ENCODE measurements around the gene GAS7. TPM values are rescaled to one million over a fixed set of nuclear protein-coding genes. Genes with fewer than 3 reads are reported as not detected.

Gene GAS7
- total RNA-seq, 5 donors from 2014 or later (not counting 1 experiment from before 2014, with no cell fraction given) = 0.93 to 10.5 (median 3.8) TPM

DNA sequence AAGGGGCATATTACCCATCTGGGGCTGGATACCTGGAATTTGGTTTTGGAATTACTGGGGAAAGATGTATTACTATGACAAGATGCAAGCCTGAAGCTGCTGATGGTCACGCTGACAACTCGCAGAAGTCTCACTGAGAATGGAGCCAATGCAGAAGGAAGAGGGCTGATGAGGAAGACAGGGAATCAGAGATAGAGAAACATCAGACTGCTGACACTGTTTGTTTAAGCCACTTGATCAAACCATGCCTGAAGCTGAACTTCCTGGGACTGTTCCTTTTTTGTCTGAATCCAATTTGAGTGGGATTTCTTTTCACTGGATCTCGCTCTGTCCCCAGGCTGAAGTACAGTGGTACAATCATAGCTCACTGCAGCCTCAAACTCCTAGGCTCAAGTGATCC lies 133.9 kb downstream of the GAS7 start:
- Histone ChIP-seq H3K9me3 (no peaks in the 10 kb centered on the region), H3K27me3 (replicated peaks in 1 of 2; ENCODE audit: control insufficient read depth in 2 of 2, extremely low read depth in 1 of 2, insufficient read depth in 2 of 2, low read length in 1 of 2) (no peaks in the 10 kb centered on the region), H3K4me3 (ENCODE audit: control insufficient read depth in 1 of 2, extremely low read depth in 1 of 2, low read length in 1 of 2) (no peak overlapping the region), H3K27ac (ENCODE audit: low read length) (no peak overlapping the region), H3K36me3 (ENCODE audit: control insufficient read depth in 2 of 2, extremely low read depth in 1 of 2, insufficient read depth in 1 of 2, low read length in 1 of 2) (no peaks in the 10 kb centered on the region), H3K4me1 (ENCODE audit: control insufficient read depth in 1 of 2, extremely low read depth in 1 of 2, insufficient read depth in 2 of 2, low read length in 2 of 2) (peaks cover 8 to 22% of the 10 kb centered on the region in 2 experiments)
- DNase-seq (no peak), ATAC-seq (replicated peaks in 1 of 4) (no peak)
- CTCF ChIA-PET = no interaction called here
- Mint-ChIP-seq H3K27me3 (no peaks in the 10 kb centered on the region), H3K4me1 (peaks cover 5 to 22% (median 9%) of the 10 kb centered on the region in 3 donors), H3K9me3 (peaks cover 5 to 11% (median 6%) of the 10 kb centered on the region in 3 donors), H3K27ac (no peak overlapping the region), H3K4me3 (no peak overlapping the region), H3K36me3 (no peaks in the 10 kb centered on the region)
- 97% methylated on average over 2 of the region's 3 CpGs for WGBS (ENCODE audit: insufficient coverage)
- POLR2A ChIA-PET = no interaction called here

DNA sequence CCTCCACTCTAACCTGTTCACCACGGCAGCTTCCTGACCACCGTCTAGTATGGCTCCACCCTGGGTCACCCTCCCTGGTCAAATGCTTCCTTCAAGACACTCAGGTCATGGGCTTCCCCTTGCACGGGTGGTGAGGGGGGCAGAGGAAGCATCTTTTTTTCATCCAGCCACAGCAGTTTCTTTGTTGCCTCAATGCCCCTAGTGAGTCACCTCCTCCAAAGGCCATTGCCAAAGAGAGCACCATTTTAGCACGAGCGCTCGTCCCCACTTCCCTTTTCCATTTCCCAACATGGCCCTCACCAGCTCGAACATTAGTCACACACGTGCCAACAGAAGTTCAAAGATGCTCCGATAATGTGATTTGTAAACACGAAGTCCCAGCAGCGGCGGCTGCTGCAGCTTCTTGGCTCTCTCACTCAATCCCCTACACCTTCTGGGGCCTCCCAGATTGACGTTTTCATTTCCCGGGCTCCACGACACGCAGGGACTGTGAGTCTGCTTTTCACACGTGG lies 134.6 kb downstream of the GAS7 start:
- Histone ChIP-seq H3K9me3 (no peaks in the 10 kb centered on the region), H3K27me3 (replicated peaks in 1 of 2; ENCODE audit: control insufficient read depth in 2 of 2, extremely low read depth in 1 of 2, insufficient read depth in 2 of 2, low read length in 1 of 2) (no peaks in the 10 kb centered on the region), H3K36me3 (ENCODE audit: control insufficient read depth in 2 of 2, extremely low read depth in 1 of 2, insufficient read depth in 1 of 2, low read length in 1 of 2) (no peaks in the 10 kb centered on the region), H3K4me1 (ENCODE audit: control insufficient read depth in 1 of 2, extremely low read depth in 1 of 2, insufficient read depth in 2 of 2, low read length in 2 of 2) (peaks cover 8 to 23% of the 10 kb centered on the region in 2 experiments), H3K4me3 (ENCODE audit: control insufficient read depth in 1 of 2, extremely low read depth in 1 of 2, low read length in 1 of 2) (no peak overlapping the region), H3K27ac (ENCODE audit: low read length) (no peak overlapping the region)
- peaks cover 5 to 11% (median 6%) of the 10 kb centered on the region in 3 donors for H3K9me3 Mint-ChIP-seq
- DNase-seq = peak in 3 of 35 experiments; percentile 16 to 36 (median 35)
- no peak overlapping the region for H3K27ac Mint-ChIP-seq
- H3K27me3 Mint-ChIP-seq = no peaks in the 10 kb centered on the region
- H3K4me3 Mint-ChIP-seq = no peak overlapping the region
- ChIA-PET POLR2A (no interaction called here), CTCF (no interaction called here)
- H3K36me3 Mint-ChIP-seq = no peaks in the 10 kb centered on the region
- H3K4me1 Mint-ChIP-seq = peaks cover 5 to 27% (median 9%) of the 10 kb centered on the region in 3 donors
- peak in 1 of 4 experiments; percentile 26 for ATAC-seq (replicated peaks in 1 of 4)
- WGBS (ENCODE audit: insufficient coverage) = 66% methylated on average over 12 of the region's 17 CpGs

DNA sequence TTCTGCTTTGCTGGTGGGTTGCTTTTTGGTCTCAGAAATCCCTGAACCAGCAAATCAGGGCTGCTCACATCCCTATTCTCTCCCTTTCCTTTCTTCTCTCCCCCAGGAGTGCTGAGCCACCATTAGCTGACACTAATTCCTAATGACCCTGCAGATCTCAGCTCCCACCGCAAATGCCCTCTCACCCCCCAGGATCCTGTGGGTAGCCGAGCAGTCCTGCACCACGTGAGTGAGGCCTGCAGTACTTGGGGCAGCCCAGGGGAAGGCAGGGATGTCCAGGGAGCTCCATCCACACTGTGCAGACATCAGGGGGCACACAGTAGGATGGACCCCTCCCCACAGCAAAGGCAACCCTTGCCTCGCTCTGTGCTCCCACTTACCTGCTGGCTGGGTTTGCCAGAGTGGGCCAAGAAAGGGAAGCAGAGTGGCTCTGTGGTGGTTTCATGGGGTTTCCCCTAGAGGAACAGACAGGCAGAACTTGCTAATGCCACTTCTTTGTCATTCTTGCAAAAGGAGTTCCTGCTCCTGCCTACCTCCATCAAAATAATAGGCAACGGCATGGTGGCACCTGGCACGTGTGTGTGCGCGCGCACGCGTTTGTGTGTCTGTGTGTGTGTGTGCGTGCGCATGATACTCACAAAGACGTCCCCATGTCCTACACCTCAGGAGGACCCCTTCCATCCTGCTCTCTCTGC lies 135.6 kb downstream of the GAS7 start:
- Mint-ChIP-seq H3K27ac (no peak overlapping the region), H3K4me1 (peaks cover 5 to 27% (median 9%) of the 10 kb centered on the region in 3 donors), H3K27me3 (no peaks in the 10 kb centered on the region), H3K9me3 (peaks cover 5 to 11% (median 6%) of the 10 kb centered on the region in 3 donors), H3K36me3 (no peaks in the 10 kb centered on the region), H3K4me3 (no peak overlapping the region)
- POLR2A ChIA-PET = no interaction called here
- ATAC-seq (replicated peaks in 1 of 4) (peak in 2 of 4 experiments; percentile 17 to 23), DNase-seq (peak in 2 of 35 experiments; percentile 17 to 23)
- Histone ChIP-seq H3K27ac (ENCODE audit: low read length) (no peak overlapping the region), H3K4me3 (ENCODE audit: control insufficient read depth in 1 of 2, extremely low read depth in 1 of 2, low read length in 1 of 2) (no peak overlapping the region), H3K4me1 (ENCODE audit: control insufficient read depth in 1 of 2, extremely low read depth in 1 of 2, insufficient read depth in 2 of 2, low read length in 2 of 2) (peaks cover 8 to 23% of the 10 kb centered on the region in 2 experiments), H3K9me3 (no peaks in the 10 kb centered on the region), H3K27me3 (replicated peaks in 1 of 2; ENCODE audit: control insufficient read depth in 2 of 2, extremely low read depth in 1 of 2, insufficient read depth in 2 of 2, low read length in 1 of 2) (no peaks in the 10 kb centered on the region), H3K36me3 (ENCODE audit: control insufficient read depth in 2 of 2, extremely low read depth in 1 of 2, insufficient read depth in 1 of 2, low read length in 1 of 2) (no peaks in the 10 kb centered on the region)
- CTCF ChIA-PET = no interaction called here
- whole genome bisulfite sequencing (ENCODE audit: insufficient coverage) = 41% methylated on average over 4 of the region's 14 CpGs

GRCh38 chr17:10061111-10061845 lies 137.1 kb downstream of the GAS7 start:
- no peak overlapping the region for H3K4me3 Mint-ChIP-seq
- Histone ChIP-seq H3K36me3 (ENCODE audit: control insufficient read depth in 2 of 2, extremely low read depth in 1 of 2, insufficient read depth in 1 of 2, low read length in 1 of 2) (no peaks in the 10 kb centered on the region), H3K27me3 (replicated peaks in 1 of 2; ENCODE audit: control insufficient read depth in 2 of 2, extremely low read depth in 1 of 2, insufficient read depth in 2 of 2, low read length in 1 of 2) (no peaks in the 10 kb centered on the region), H3K4me1 (ENCODE audit: control insufficient read depth in 1 of 2, extremely low read depth in 1 of 2, insufficient read depth in 2 of 2, low read length in 2 of 2) (peaks cover 8 to 23% of the 10 kb centered on the region in 2 experiments), H3K27ac (ENCODE audit: low read length) (no peak overlapping the region), H3K4me3 (ENCODE audit: control insufficient read depth in 1 of 2, extremely low read depth in 1 of 2, low read length in 1 of 2) (no peak overlapping the region), H3K9me3 (no peaks in the 10 kb centered on the region)
- WGBS (ENCODE audit: insufficient coverage) = 82% methylated on average over 6 of the region's 13 CpGs
- POLR2A ChIA-PET = no interaction called here
- peaks cover 5 to 27% (median 9%) of the 10 kb centered on the region in 3 donors for H3K4me1 Mint-ChIP-seq
- H3K36me3 Mint-ChIP-seq = no peaks in the 10 kb centered on the region
- DNase-seq = no peak
- CTCF ChIA-PET = no interaction called here
- ATAC-seq (replicated peaks in 1 of 4) = no peak
- H3K27ac Mint-ChIP-seq = no peak overlapping the region
- no peaks in the 10 kb centered on the region for H3K27me3 Mint-ChIP-seq
- H3K9me3 Mint-ChIP-seq = peaks cover 5 to 11% (median 6%) of the 10 kb centered on the region in 3 donors

- Mint-ChIP-seq H3K4me3 (no peak overlapping the region), H3K27me3 (no peaks in the 10 kb centered on the region), H3K9me3 (peaks cover 3 to 7% (median 4%) of the 10 kb centered on the region in 3 donors), H3K4me1 (peaks cover 5 to 27% (median 9%) of the 10 kb centered on the region in 3 donors), H3K27ac (no peak overlapping the region), H3K36me3 (no peaks in the 10 kb centered on the region)
- Histone ChIP-seq H3K36me3 (ENCODE audit: control insufficient read depth in 2 of 2, extremely low read depth in 1 of 2, insufficient read depth in 1 of 2, low read length in 1 of 2) (no peaks in the 10 kb centered on the region), H3K27me3 (replicated peaks in 1 of 2; ENCODE audit: control insufficient read depth in 2 of 2, extremely low read depth in 1 of 2, insufficient read depth in 2 of 2, low read length in 1 of 2) (no peaks in the 10 kb centered on the region), H3K4me3 (ENCODE audit: control insufficient read depth in 1 of 2, extremely low read depth in 1 of 2, low read length in 1 of 2) (no peak overlapping the region), H3K4me1 (ENCODE audit: control insufficient read depth in 1 of 2, extremely low read depth in 1 of 2, insufficient read depth in 2 of 2, low read length in 2 of 2) (peaks cover 8 to 23% of the 10 kb centered on the region in 2 experiments), H3K27ac (ENCODE audit: low read length) (no peak overlapping the region), H3K9me3 (no peaks in the 10 kb centered on the region)
- ATAC-seq (replicated peaks in 1 of 4) (no peak), DNase-seq (no peak)
- ChIA-PET CTCF (no interaction called here), POLR2A (no interaction called here)
- WGBS (ENCODE audit: insufficient coverage) = 93% methylated on average over 5 of the region's 8 CpGs
Measured at GRCh38 chr17:10060526-10060925, 137.9 kb downstream of the GAS7 start.

GRCh38 chr17:10059684-10060211 lies 138.7 kb downstream of the GAS7 start:
- Mint-ChIP-seq H3K27me3 (no peaks in the 10 kb centered on the region), H3K4me3 (no peak overlapping the region), H3K27ac (no peak overlapping the region), H3K36me3 (no peaks in the 10 kb centered on the region), H3K4me1 (peaks cover 5 to 27% (median 9%) of the 10 kb centered on the region in 3 donors), H3K9me3 (no peaks in the 10 kb centered on the region)
- no peaks in the 10 kb centered on the region for H3K36me3 ChIP-seq (ENCODE audit: control insufficient read depth in 2 of 2, extremely low read depth in 1 of 2, insufficient read depth in 1 of 2, low read length in 1 of 2)
- H3K4me3 ChIP-seq (ENCODE audit: control insufficient read depth in 1 of 2, extremely low read depth in 1 of 2, low read length in 1 of 2) = no peak overlapping the region
- H3K9me3 ChIP-seq = no peaks in the 10 kb centered on the region
- peak in 4 of 35 experiments; percentile 7 to 26 (median 14) for DNase-seq
- H3K4me1 ChIP-seq (ENCODE audit: control insufficient read depth in 1 of 2, extremely low read depth in 1 of 2, insufficient read depth in 2 of 2, low read length in 2 of 2) = peaks cover 8 to 23% of the 10 kb centered on the region in 2 experiments
- no peak for ATAC-seq (replicated peaks in 1 of 4)
- no peaks in the 10 kb centered on the region for H3K27me3 ChIP-seq (replicated peaks in 1 of 2; ENCODE audit: control insufficient read depth in 2 of 2, extremely low read depth in 1 of 2, insufficient read depth in 2 of 2, low read length in 1 of 2)
- WGBS (ENCODE audit: insufficient coverage) = 75% methylated on average over 5 of the region's 11 CpGs
- ChIA-PET CTCF (no interaction called here), POLR2A (no interaction called here)
- no peak overlapping the region for H3K27ac ChIP-seq (ENCODE audit: low read length)
